ENCODE data around the gene TRPV4. TPM values are rescaled to one million over a fixed set of nuclear protein-coding genes. Genes with fewer than 3 reads are reported as not detected.

The TRPV4 gene
- total RNA-seq, 2 donors from 2014 or later, result 5.2 to 6.3 TPM

- DNase-seq, result no peak
- H3K9me3 ChIP-seq, result no peaks in the 10 kb centered on the region
- WGBS, 2 donors, result 76% methylated on average over 19 of the region's 20 CpGs; no CpG with 5 or more reads in 1 of the 2 donors
- H3K27ac ChIP-seq, result no peak overlapping the region
- TF ChIP-seq CTCF (IDR thresholded peaks at IDR 0.05) (no peak), POLR2A (IDR thresholded peaks at IDR 0.05) (no peak)
- intact Hi-C loops (cut with DNase I), result no loop called here
- H3K4me1 ChIP-seq, result no peaks in the 10 kb centered on the region
- H3K36me3 ChIP-seq (replicated peaks in 1 of 2; ENCODE audit: insufficient read depth in 1 of 2, low read depth in 2 of 2), result no peaks in the 10 kb centered on the region
- ATAC-seq, result no peak
- no peaks in the 10 kb centered on the region for H3K27me3 ChIP-seq
- H3K4me3 ChIP-seq, result no peak overlapping the region
Measured at GRCh38 chr12:109814600-109815150, 18.5 kb downstream of the TRPV4 start.

DNA sequence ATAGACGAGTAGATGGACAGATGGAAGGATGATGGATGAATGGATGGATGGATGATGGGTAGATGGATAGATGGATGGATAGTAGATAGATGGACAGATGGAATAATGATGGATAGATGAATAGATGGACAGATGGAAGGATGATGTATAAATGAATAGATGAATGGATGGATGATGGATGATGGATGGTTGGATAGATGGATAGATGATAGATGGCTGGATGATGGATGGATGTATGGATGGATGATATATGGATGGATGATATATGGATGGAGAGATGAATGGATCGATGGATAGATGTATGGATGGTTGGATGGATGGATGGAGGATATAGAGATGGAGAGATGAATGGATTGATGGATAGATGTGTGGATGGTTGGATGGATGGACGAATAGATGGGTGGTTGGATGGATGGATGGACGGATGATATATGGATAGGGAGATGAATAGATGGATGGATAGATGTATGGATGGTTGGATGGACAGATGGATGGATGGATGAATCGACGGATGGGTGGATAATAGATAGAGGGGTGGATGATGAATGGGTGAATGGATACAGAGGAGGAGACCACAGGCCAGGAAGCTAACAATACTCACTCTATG, 19.3 kb downstream of the TRPV4 start:
- H3K4me1 ChIP-seq, result no peaks in the 10 kb centered on the region
- no peaks in the 10 kb centered on the region for H3K36me3 ChIP-seq (replicated peaks in 1 of 2; ENCODE audit: insufficient read depth in 1 of 2, low read depth in 2 of 2)
- no peak for ATAC-seq
- TF ChIP-seq POLR2A (IDR thresholded peaks at IDR 0.05) (no peak), CTCF (IDR thresholded peaks at IDR 0.05) (no peak)
- no peaks in the 10 kb centered on the region for H3K9me3 ChIP-seq
- 86 to 94% methylated on average over 6 of the region's 6 CpGs for WGBS, 2 donors
- intact Hi-C loops (cut with DNase I), result no loop called here
- H3K27ac ChIP-seq, result no peak overlapping the region
- DNase-seq, result no peak
- H3K4me3 ChIP-seq, result no peak overlapping the region
- H3K27me3 ChIP-seq, result no peaks in the 10 kb centered on the region

DNA sequence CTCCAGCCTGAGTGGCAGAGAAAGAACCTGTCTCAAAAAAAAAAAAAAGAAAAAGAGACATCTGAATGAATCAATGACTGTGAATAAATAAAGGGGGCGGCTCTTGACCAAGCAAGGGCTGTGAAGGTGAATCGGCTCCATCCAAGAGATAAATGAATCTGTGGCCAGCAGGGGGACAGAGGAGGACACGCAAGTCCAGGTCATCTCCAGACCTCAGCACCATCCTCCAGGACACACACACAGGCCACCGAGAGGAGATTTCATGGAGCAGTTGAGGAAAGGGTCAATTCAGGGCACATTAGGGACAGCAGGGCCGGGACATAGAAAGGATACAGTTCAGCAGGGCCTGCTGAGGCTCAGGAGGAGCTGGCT, 21.6 kb downstream of the TRPV4 start:
- WGBS, 2 donors, result 74 to 82% methylated on average over 5 of the region's 5 CpGs
- intact Hi-C loops (cut with DNase I), result no loop called here

GRCh38 chr12:109810954-109811623, 22.1 kb downstream of the TRPV4 start:
- TF ChIP-seq CTCF (IDR thresholded peaks at IDR 0.05), result no peak
- no peak for TF ChIP-seq POLR2A (IDR thresholded peaks at IDR 0.05)
- Histone ChIP-seq H3K36me3 (replicated peaks in 1 of 2; ENCODE audit: insufficient read depth in 1 of 2, low read depth in 2 of 2) (no peaks in the 10 kb centered on the region), H3K27ac (no peak overlapping the region), H3K4me1 (no peaks in the 10 kb centered on the region), H3K4me3 (no peak overlapping the region), H3K9me3 (no peaks in the 10 kb centered on the region), H3K27me3 (no peaks in the 10 kb centered on the region)
- ATAC-seq (no peak), DNase-seq (no peak)
- WGBS, 2 donors, result 78 to 87% methylated on average over 8 to 10 of the region's 10 CpGs
- intact Hi-C loops (cut with DNase I), result no loop called here

More for the DNA sequence above, 21.6 kb downstream of the TRPV4 start:
- DNase-seq, result no peak
- no peak for ATAC-seq
- TF ChIP-seq CTCF (IDR thresholded peaks at IDR 0.05) (no peak), POLR2A (IDR thresholded peaks at IDR 0.05) (no peak)
- Histone ChIP-seq H3K27ac (no peak overlapping the region), H3K27me3 (no peaks in the 10 kb centered on the region), H3K4me3 (no peak overlapping the region), H3K9me3 (no peaks in the 10 kb centered on the region), H3K4me1 (no peaks in the 10 kb centered on the region), H3K36me3 (replicated peaks in 1 of 2; ENCODE audit: insufficient read depth in 1 of 2, low read depth in 2 of 2) (no peaks in the 10 kb centered on the region)

Measured in body of pancreas (tissue), 4 donors.